Naive thymus-derived CD4-positive, alpha-beta T cell (primary cell): ENCODE results near the gene ORC6. TPM values are rescaled to one million over a fixed set of nuclear protein-coding genes. Genes with fewer than 3 reads are reported as not detected.

ENCODE experiments used
- ATAC-seq: fragments of 150-1000 bp; cut with Tn5 transposase; 2 replicates; pipeline ENCODE4 v1.10.0; 2021; ENCODE audit warnings: mild to moderate bottlenecking, moderate library complexity
- CTCF ChIA-PET: fragments of 350-600 bp; sonication (Branson Sonifier 250); formaldehyde crosslinking; loops from one replicate; lab custom pipeline; 2021; ENCODE audit warnings: antibody characterized with exemption; lab: Charles Lee
- POLR2A ChIA-PET: fragments of 350-600 bp; sonication (Branson Sonifier 250); formaldehyde crosslinking; loops from one replicate; lab custom pipeline; 2021; ENCODE audit warnings: antibody characterized with exemption, inconsistent platforms; lab: Charles Lee
- DNase-seq, 9 donors: peaks; one replicate each; pipeline versions ENCODE4 v3.0.0 to v3.0.0-alpha.2; 2020 to 2022; ENCODE audit warnings: mixed read lengths in 1 of 9
- H3K27ac ChIP-seq: one replicate; pipeline ENCODE4 v1.7.0; 2013; ENCODE audit warnings: mild to moderate bottlenecking, low read depth, low read length, moderate library complexity
- H3K27me3 ChIP-seq, 2 donors: one replicate each; pipeline ENCODE4 v1.7.0; 2013; ENCODE audit warnings: low read length in 2 of 2, mild to moderate bottlenecking in 2 of 2, moderate library complexity in 2 of 2; ENCODE audit not compliant: control insufficient read depth in 2 of 2, insufficient read depth in 2 of 2
- H3K36me3 ChIP-seq, 3 experiments: 1 replicate in 2 of 3; 2 replicates in 1 of 3; pipeline ENCODE4 v1.7.0; 2013; ENCODE audit warnings: low read length in 3 of 3, mild to moderate bottlenecking in 3 of 3, moderate library complexity in 1 of 3; ENCODE audit not compliant: insufficient read depth in 3 of 3, control insufficient read depth in 2 of 3
- H3K4me1 ChIP-seq, 2 donors: one replicate each; pipeline ENCODE4 v1.7.0; 2013; ENCODE audit warnings: low read length in 2 of 2, mild to moderate bottlenecking in 2 of 2, moderate library complexity in 1 of 2; ENCODE audit not compliant: control insufficient read depth in 2 of 2, insufficient read depth in 2 of 2
- H3K4me3 ChIP-seq: 2 replicates; pipeline ENCODE4 v1.7.0; 2013; ENCODE audit warnings: mild to moderate bottlenecking, low read length
- H3K9me3 ChIP-seq, 3 experiments: 1 replicate in 2 of 3; 2 replicates in 1 of 3; pipeline ENCODE4 v1.7.0; 2013; ENCODE audit warnings: low read length in 3 of 3; ENCODE audit not compliant: control insufficient read depth in 2 of 3
- H3K27ac Mint-ChIP-seq, 9 donors: one replicate each; pipeline ENCODE4 v1.8.0; 2020 to 2022; ENCODE audit warnings: mixed read lengths in 9 of 9, mild to moderate bottlenecking in 8 of 9, moderate library complexity in 5 of 9, inconsistent platforms in 2 of 9
- H3K27me3 Mint-ChIP-seq, 5 donors: one replicate each; pipeline ENCODE4 v1.8.0; 2021 to 2022; ENCODE audit warnings: mixed read lengths in 5 of 5, mild to moderate bottlenecking in 1 of 5
- H3K36me3 Mint-ChIP-seq, 5 donors: one replicate each; pipeline ENCODE4 v1.8.0; 2020 to 2022; ENCODE audit warnings: mixed read lengths in 5 of 5, mild to moderate bottlenecking in 3 of 5, inconsistent platforms in 1 of 5
- H3K4me1 Mint-ChIP-seq, 7 donors: one replicate each; pipeline ENCODE4 v1.8.0; 2020 to 2022; ENCODE audit warnings: mixed read lengths in 7 of 7, mild to moderate bottlenecking in 3 of 7, inconsistent platforms in 1 of 7
- H3K4me3 Mint-ChIP-seq, 10 donors: one replicate each; pipeline ENCODE4 v1.8.0; 2020 to 2022; ENCODE audit warnings: mild to moderate bottlenecking in 10 of 10, mixed read lengths in 10 of 10, moderate library complexity in 6 of 10, inconsistent platforms in 2 of 10
- H3K9me3 Mint-ChIP-seq, 11 donors: one replicate each; pipeline ENCODE4 v1.8.0; 2020 to 2022; ENCODE audit warnings: mixed read lengths in 11 of 11, mild to moderate bottlenecking in 4 of 11, inconsistent platforms in 1 of 11, moderate library complexity in 1 of 11
- intact Hi-C, 2 donors: fragments of 100-400 bp; cut with micrococcal nuclease; formaldehyde crosslinking; loops; one replicate each; pipeline ENCODE4 v1.15.1; 2023
- polyA plus RNA-seq, 2 donors: library from polyadenylated mRNA; unstranded; fragments of 300-500 nt; fragmentation: Illumina TruSeq; gene quantifications; one replicate each; pipeline ENCODE4 v1.2.3, GENCODE V29; 2021
- total RNA-seq, 6 experiments: library from RNA in 5 of 6; stranded (reverse) in 5 of 6; gene quantifications; 1 replicate in 5 of 6; 2 replicates in 1 of 6; pipeline ENCODE4 v1.2.3 and lab custom pipeline; 2021 to 2026

The ORC6 gene
- total RNA-seq (10 to 100 TPM in 1 of 5 experiments, 1 to 10 TPM in 4; 2.7 to 27.3 (median 5.1) TPM), polyA plus RNA-seq (1 to 10 TPM; 1.1 to 1.4 TPM), total RNA-seq (lab: John Stamatoyannopoulos, UW) (3.6 reads per million, percentile 19 among the genes with 10 or more reads in this experiment)

DNA sequence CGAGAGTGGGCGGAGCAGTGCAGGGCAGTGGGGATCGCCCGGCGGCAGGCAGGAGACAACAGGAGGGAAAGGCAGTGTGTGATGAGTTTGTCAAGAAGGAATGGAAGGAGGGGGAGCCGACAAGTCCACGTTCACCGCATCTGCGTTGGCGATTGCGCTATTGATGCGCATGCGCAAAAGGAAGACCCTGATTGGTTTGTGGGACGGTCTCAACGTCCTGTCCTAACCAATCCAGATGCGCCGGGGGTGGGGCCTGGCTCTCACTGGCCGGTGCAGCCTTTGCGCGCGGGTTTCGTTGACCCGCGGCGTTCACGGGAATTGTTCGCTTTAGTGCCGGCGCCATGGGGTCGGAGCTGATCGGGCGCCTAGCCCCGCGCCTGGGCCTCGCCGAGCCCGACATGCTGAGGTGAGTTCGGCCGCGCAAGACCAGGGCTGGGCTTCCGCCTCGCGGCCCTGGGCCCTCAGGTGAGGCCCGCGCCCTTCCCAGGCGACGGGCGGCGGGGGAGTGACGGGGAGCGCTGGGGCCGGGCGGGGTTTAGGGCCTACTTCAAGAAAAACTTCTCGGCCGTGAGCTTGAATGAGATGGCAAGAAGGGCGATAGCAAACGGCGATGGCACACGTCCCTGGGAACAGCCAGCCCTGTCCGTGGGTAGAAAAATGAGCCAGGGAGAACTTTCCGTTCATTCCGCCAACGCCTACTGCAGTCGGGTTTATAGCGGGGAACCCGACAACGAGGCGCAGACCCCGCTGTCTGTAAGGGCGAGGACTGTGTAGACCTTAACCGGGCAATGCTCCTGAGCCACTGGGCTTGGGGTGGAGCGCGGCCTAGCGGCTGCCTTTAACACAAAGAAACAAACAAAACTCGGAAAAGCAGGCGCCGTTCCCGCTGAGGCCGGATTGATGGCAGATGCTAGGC, at the start of gene ORC6:
ORC6 (plus strand) TSS at position 295 of the 916 bp plus-strand sequence; CDS start at position 342, 47 bp downstream.
- ChIA-PET POLR2A (interaction anchor here (0.8 to 1.6 kb wide), 2 partner anchors 141 to 283 kb away, joined by 4 to 5 read pairs; partner anchors contain the start of gene C16orf87), CTCF (interaction anchor here (0.6 kb wide), 1 partner anchor 236 kb away, joined by 3 read pairs; no protein-coding TSS in a partner anchor)

DNA sequence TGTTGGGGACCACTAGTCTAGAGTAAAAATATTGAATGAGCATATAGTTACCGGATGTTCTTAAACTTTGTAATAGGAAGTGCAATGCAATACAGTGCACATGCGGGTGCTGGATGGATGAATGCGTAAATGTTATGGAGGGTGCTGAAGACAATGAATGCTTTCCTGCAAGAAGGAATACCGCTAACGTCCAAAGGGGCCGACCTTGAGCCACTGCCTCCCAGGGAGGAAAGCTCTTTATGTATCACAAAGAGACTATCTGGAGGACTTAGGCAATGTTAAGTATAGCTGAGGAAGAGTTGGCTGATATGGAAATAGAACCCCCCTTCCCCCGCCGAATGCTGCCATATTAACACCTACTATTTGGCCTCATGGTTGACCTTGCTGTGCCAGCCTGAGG, 40.8 kb upstream of the ORC6 start:
- no peaks in the 10 kb centered on the region for H3K27me3 Mint-ChIP-seq
- POLR2A ChIA-PET: no interaction called here

More for the DNA sequence above, at the start of gene ORC6:
- Histone ChIP-seq H3K27ac (peak within 1 kb of the TSS; percentile 94), H3K4me3 (peak within 1 kb of the TSS; percentile 99), H3K4me1 (peaks cover 16 to 22% of the 10 kb centered on the region in 2 donors), H3K27me3 (no peaks in the 10 kb centered on the region), H3K36me3 (peaks cover 0 to 5% (median 0%) of the 10 kb centered on the region in 3 experiments), H3K9me3 (no peaks in the 10 kb centered on the region)
- no peak within 1 kb of the TSS for H3K4me3 Mint-ChIP-seq
- peak; percentile 90 to 99 (median 97) for DNase-seq
- H3K36me3 Mint-ChIP-seq: peaks cover 0 to 6% (median under 1%) of the 10 kb centered on the region in 5 donors
- H3K9me3 Mint-ChIP-seq: no peaks in the 10 kb centered on the region
- peaks cover 25 to 48% (median 36%) of the 10 kb centered on the region in 7 donors for H3K4me1 Mint-ChIP-seq
- intact Hi-C loops: loop anchor here (1.0 to 10.0 kb wide), 20 partner anchors 16 to 1924 kb away; partner anchors contain the start of genes C16orf87 (in 2 of the 2), DNAJA2 (in 2 of the 2), GPT2 (in 2 of the 2) and ITFG1 (in 2 of the 2)
- H3K27me3 Mint-ChIP-seq: no peaks in the 10 kb centered on the region
- H3K27ac Mint-ChIP-seq: no peak within 1 kb of the TSS
- ATAC-seq: peak; percentile 85

GRCh38 chr16:46649588-46650253, 39.7 kb upstream of the ORC6 start:
- no peak overlapping the region for H3K4me3 Mint-ChIP-seq
- H3K36me3 Mint-ChIP-seq: peaks cover 1 to 40% (median 25%) of the 10 kb centered on the region in 5 donors
- H3K9me3 Mint-ChIP-seq: peaks cover 0 to 22% (median 5%) of the 10 kb centered on the region in 11 donors
- intact Hi-C loops: no loop called here
- Histone ChIP-seq H3K9me3 (no peaks in the 10 kb centered on the region), H3K27ac (no peak overlapping the region), H3K36me3 (no peaks in the 10 kb centered on the region), H3K27me3 (no peaks in the 10 kb centered on the region), H3K4me1 (no peaks in the 10 kb centered on the region), H3K4me3 (no peak overlapping the region)
- H3K4me1 Mint-ChIP-seq: no peaks in the 10 kb centered on the region
- POLR2A ChIA-PET: no interaction called here
- DNase-seq (no peak), ATAC-seq (no peak)
- H3K27ac Mint-ChIP-seq: no peak overlapping the region
- H3K27me3 Mint-ChIP-seq: no peaks in the 10 kb centered on the region
- CTCF ChIA-PET: no interaction called here

More for the DNA sequence above, 40.8 kb upstream of the ORC6 start:
- no peak overlapping the region for H3K4me3 ChIP-seq
- H3K27me3 ChIP-seq: no peaks in the 10 kb centered on the region
- no peak overlapping the region for H3K4me3 Mint-ChIP-seq
- peaks cover 3 to 51% (median 34%) of the 10 kb centered on the region in 5 donors for H3K36me3 Mint-ChIP-seq
- H3K4me1 Mint-ChIP-seq: no peaks in the 10 kb centered on the region
- H3K36me3 ChIP-seq: no peaks in the 10 kb centered on the region
- DNase-seq: no peak
- H3K4me1 ChIP-seq: no peaks in the 10 kb centered on the region
- H3K9me3 ChIP-seq: no peaks in the 10 kb centered on the region
- CTCF ChIA-PET: no interaction called here
- no peak for ATAC-seq
- no peak overlapping the region for H3K27ac Mint-ChIP-seq
- no peak overlapping the region for H3K27ac ChIP-seq
- intact Hi-C loops: no loop called here
- peaks cover 2 to 32% (median 9%) of the 10 kb centered on the region in 11 donors for H3K9me3 Mint-ChIP-seq

DNA sequence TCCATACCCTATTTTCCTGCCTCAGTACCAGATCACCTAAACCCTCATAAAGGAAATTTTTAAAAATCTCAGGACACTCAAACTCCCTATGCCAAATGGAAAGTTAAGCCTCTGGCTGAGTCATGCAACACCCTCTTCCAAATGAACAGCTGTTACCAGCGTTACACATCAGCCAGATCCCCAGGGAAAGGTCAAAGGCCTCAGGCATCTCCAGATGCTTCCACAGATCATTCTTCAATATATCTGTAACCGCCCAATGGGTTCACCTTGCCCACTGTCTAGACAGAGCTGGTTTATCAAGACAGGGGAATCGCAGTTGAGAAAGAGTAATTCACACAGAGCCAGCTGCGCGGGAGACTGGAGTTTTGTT, 39.2 kb upstream of the ORC6 start:
- DNase-seq (no peak), ATAC-seq (no peak)
- H3K27me3 Mint-ChIP-seq: no peaks in the 10 kb centered on the region
- Histone ChIP-seq H3K27ac (no peak overlapping the region), H3K27me3 (no peaks in the 10 kb centered on the region), H3K36me3 (no peaks in the 10 kb centered on the region), H3K9me3 (no peaks in the 10 kb centered on the region), H3K4me3 (no peak overlapping the region), H3K4me1 (no peaks in the 10 kb centered on the region)
- peaks cover 1 to 36% (median 21%) of the 10 kb centered on the region in 5 donors for H3K36me3 Mint-ChIP-seq
- H3K9me3 Mint-ChIP-seq: peaks cover 0 to 17% (median under 1%) of the 10 kb centered on the region in 11 donors
- CTCF ChIA-PET: no interaction called here
- H3K4me1 Mint-ChIP-seq: no peaks in the 10 kb centered on the region
- intact Hi-C loops: no loop called here
- no peak overlapping the region for H3K4me3 Mint-ChIP-seq
- H3K27ac Mint-ChIP-seq: no peak overlapping the region
- POLR2A ChIA-PET: no interaction called here

DNA sequence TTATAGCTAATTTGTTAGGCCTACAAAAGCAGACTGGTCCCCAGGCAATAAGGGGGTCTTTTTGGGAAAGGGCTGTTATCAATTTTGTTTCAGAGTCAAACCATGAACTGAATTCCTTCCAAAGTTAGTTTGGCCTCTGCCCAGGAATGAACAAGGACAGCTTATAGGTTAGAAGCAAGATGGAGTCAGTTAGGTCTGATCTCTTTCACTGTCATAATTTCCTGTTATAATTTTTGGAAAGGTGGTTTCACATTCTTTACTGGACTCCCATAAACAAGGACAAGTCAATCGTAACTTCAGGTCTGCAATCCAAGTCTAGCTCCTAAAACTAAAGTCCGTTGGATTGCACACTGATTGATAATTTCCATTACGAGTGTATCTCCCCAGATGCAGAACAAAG, 38.2 kb upstream of the ORC6 start:
- no peak for ATAC-seq
- intact Hi-C loops: no loop called here

DNA sequence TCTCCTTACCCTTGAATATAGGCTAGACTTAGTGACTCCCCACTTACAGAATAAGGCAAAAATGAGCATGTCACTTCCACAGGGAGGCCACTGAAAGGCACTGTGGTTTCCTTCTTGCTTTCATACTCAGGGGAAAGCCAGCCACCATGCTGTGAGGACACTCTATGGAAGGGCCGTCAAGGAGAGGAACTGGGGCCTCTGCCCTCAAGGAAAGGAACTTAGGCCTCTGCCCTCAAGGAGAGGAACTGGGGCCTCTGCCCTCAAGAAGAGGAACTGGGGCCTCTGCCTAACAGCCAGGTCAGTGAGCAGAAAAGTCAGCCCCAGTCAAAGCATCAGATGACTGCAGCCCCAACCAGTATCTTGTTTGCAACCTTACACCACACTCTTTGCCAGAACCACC, 30.5 kb upstream of the ORC6 start:
- H3K27ac Mint-ChIP-seq: peak overlapping the region; percentile 14 to 72 (median 53)
- no peak overlapping the region for H3K27ac ChIP-seq
- H3K9me3 ChIP-seq: no peaks in the 10 kb centered on the region
- H3K4me1 Mint-ChIP-seq: peaks cover 0 to 18% (median 6%) of the 10 kb centered on the region in 7 donors
- ChIA-PET CTCF (interaction anchor here (1.2 kb wide), 1 partner anchor 249 kb away, joined by 3 read pairs; no protein-coding TSS in a partner anchor), POLR2A (no interaction called here)
- H3K27me3 Mint-ChIP-seq: no peaks in the 10 kb centered on the region
- ATAC-seq (peak; percentile 95), DNase-seq (peak in 2 of 9 donors; percentile 9 to 32)
- no peaks in the 10 kb centered on the region for H3K4me1 ChIP-seq
- H3K4me3 ChIP-seq: no peak overlapping the region
- no peak overlapping the region for H3K4me3 Mint-ChIP-seq
- H3K36me3 ChIP-seq: peaks cover 6 to 30% (median 22%) of the 10 kb centered on the region in 3 experiments
- no peaks in the 10 kb centered on the region for H3K9me3 Mint-ChIP-seq
- intact Hi-C loops: no loop called here
- no peaks in the 10 kb centered on the region for H3K27me3 ChIP-seq
- H3K36me3 Mint-ChIP-seq: peaks cover 3 to 38% (median 11%) of the 10 kb centered on the region in 5 donors

More for the DNA sequence above, 38.2 kb upstream of the ORC6 start:
- no peaks in the 10 kb centered on the region for H3K27me3 ChIP-seq
- Mint-ChIP-seq H3K4me3 (no peak overlapping the region), H3K27ac (no peak overlapping the region), H3K4me1 (no peaks in the 10 kb centered on the region), H3K27me3 (no peaks in the 10 kb centered on the region), H3K36me3 (peaks cover 2 to 27% (median 13%) of the 10 kb centered on the region in 5 donors), H3K9me3 (peaks cover 0 to 6% (median 0%) of the 10 kb centered on the region in 11 donors)
- POLR2A ChIA-PET: no interaction called here
- CTCF ChIA-PET: no interaction called here
- no peaks in the 10 kb centered on the region for H3K36me3 ChIP-seq
- no peaks in the 10 kb centered on the region for H3K9me3 ChIP-seq
- H3K4me3 ChIP-seq: no peak overlapping the region
- no peak overlapping the region for H3K27ac ChIP-seq
- DNase-seq: no peak
- H3K4me1 ChIP-seq: no peaks in the 10 kb centered on the region
